ENCODE data around the gene THRA. TPM values are rescaled to one million over a fixed set of nuclear protein-coding genes. Genes with fewer than 3 reads are reported as not detected.
A peak's percentile ranks its signal among the peaks of the same experiment; 100 is the strongest.

The THRA gene
- polyA plus RNA-seq, 1 of the 3 experiments (the other 2 are of a cell fraction): 23.1 TPM

DNA sequence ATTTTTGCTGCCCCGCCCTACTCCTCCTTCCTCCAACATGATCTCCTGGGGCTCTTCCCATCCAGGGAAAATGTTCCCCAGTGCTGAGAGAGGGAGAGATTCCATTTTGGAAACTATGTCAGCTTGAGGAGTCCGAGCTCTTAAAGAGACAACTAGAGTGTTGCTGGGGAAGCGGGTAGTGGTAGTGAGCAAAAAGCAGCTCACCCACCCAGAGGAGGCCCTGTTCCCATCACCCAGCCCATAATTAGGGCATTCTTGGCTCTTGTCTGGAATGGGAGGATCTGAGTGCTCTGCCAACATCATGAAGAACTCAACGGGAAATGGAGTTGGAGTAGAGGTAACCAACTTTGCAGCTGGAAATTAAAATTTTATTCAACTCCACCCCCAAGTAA lies 49.9 kb downstream of the THRA start:
- CTCF ChIA-PET: interaction anchor here (0.9 to 6.5 kb wide), 41 partner anchors 9 to 183 kb away, joined by 3 to 100 read pairs (median 8); partner anchors contain the start of genes CASC3, CSF3, MED24 and MSL1
- H3F3A ChIP-seq (replicated peaks; ENCODE audit: insufficient read depth): peaks cover 48% of the 10 kb centered on the region
- H3K27me3 ChIP-seq (ENCODE audit: insufficient read depth): no peaks in the 10 kb centered on the region
- no peak for TF ChIP-seq RFX5 (IDR thresholded peaks at IDR 0.05; ENCODE audit: low read length)
- TF ChIP-seq NFIC (IDR thresholded peaks at IDR 0.05; ENCODE audit: borderline replicate concordance): no peak
- no peak for TF ChIP-seq EP300 (IDR thresholded peaks at IDR 0.05; ENCODE audit: borderline replicate concordance in 1 of 2, low read depth in 1 of 2, low read length in 1 of 2)
- no peak for TF ChIP-seq EZH2phosphoT487 (IDR thresholded peaks at IDR 0.05; ENCODE audit: borderline replicate concordance, low read depth)
- TF ChIP-seq GATA2 (CRISPR knock-in tag; IDR thresholded peaks at IDR 0.05): no peak
- H3K9me2 ChIP-seq: no peaks in the 10 kb centered on the region
- no peaks in the 10 kb centered on the region for H3K9me3 ChIP-seq
- whole genome bisulfite sequencing (ENCODE audit: low lambda C conversion rate): 78% methylated on average over 4 of the region's 4 CpGs
- H3K4me2 ChIP-seq: peak overlapping the region; percentile 75; the same call in 1 of the 2 replicates
- H3K27ac ChIP-seq (ENCODE audit: low read depth in 2 of 2, low read length in 1 of 2): peak overlapping the region; percentile 30 to 66; a peak in 3 of 4 replicates
- no peaks in the 10 kb centered on the region for H3K79me2 ChIP-seq (ENCODE audit: insufficient read depth)
- no peak for DNase-seq
- no peak overlapping the region for H3K9ac ChIP-seq
- H2AFZ ChIP-seq (ENCODE audit: low read depth): peak overlapping the region; percentile 59; the same call in 1 of the 2 replicates
- POLR2A ChIA-PET: interaction anchor here (0.5 to 5.0 kb wide), 13 partner anchors 10 to 132 kb away, joined by 3 to 25 read pairs (median 5); partner anchors contain the start of genes CASC3, MED24, MSL1 and NR1D1
- H3K4me3 ChIP-seq (ENCODE audit: low read depth in 2 of 2, low read length in 1 of 2): no peak overlapping the region
- H4K20me1 ChIP-seq (ENCODE audit: insufficient read depth): no peaks in the 10 kb centered on the region
- H3K4me1 ChIP-seq (ENCODE audit: control insufficient read depth in 1 of 2, insufficient read depth in 2 of 2, low read depth in 1 of 2, low read length in 1 of 2): peaks cover 37 to 41% of the 10 kb centered on the region in 2 experiments
- no peaks in the 10 kb centered on the region for H3K36me3 ChIP-seq (replicated peaks in 1 of 2; ENCODE audit: control insufficient read depth in 1 of 2, insufficient read depth in 2 of 2, low read length in 1 of 2)

DNA sequence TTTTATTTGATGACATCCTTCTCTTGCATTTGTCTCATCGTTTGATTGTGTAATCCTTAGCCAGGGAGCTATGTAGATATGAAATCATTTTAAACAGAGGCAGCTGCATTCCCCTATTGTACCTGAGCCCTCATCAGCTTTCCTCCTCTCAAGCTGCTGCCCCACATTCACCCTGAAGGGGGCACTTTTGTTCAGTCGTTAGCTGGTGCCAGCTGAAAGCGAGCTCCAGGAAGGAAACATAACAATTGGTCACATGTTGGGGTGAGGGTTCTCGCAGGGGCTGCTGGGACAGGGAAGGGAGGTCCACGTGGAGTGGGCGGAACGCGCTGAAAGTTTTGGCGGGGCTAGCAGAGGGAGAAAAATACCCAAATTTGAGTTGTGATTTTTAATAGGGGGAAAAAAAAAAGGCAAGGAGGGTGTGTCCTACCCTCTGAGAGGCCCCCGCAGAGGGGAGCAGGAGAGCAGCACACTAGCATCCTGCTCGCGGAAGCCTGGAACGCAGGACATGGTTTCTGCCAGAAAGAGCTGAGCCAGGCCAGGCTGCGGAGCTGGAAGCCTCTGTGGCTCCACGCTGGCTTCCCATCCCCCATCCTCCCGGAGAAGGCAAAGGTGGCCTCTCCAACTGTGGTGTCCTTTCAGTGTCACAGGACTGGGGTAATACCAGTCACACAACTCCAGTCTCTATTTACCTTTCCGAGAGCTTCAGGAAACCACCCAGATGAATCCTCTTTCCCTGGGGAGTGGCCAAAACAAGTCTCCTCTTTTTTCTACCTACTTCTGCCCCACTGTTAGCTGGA lies 50.5 kb downstream of the THRA start:
- Histone ChIP-seq H3K4me2 (peak overlapping the region; percentile 75), H4K20me1 (ENCODE audit: insufficient read depth) (no peaks in the 10 kb centered on the region), H3K9ac (peak overlapping the region; percentile 53), H3K36me3 (replicated peaks in 1 of 2; ENCODE audit: control insufficient read depth in 1 of 2, insufficient read depth in 2 of 2, low read length in 1 of 2) (no peaks in the 10 kb centered on the region), H2AFZ (ENCODE audit: low read depth) (peak overlapping the region; percentile 59; the same call in 1 of the 2 replicates), H3K4me3 (ENCODE audit: low read depth in 2 of 2, low read length in 1 of 2) (peak overlapping the region; percentile 44 to 48), H3K79me2 (ENCODE audit: insufficient read depth) (no peaks in the 10 kb centered on the region), H3K27me3 (ENCODE audit: insufficient read depth) (no peaks in the 10 kb centered on the region), H3K4me1 (ENCODE audit: control insufficient read depth in 1 of 2, insufficient read depth in 2 of 2, low read depth in 1 of 2, low read length in 1 of 2) (peaks cover 37 to 41% of the 10 kb centered on the region in 2 experiments), H3F3A (replicated peaks; ENCODE audit: insufficient read depth) (peaks cover 50% of the 10 kb centered on the region), H3K9me2 (no peaks in the 10 kb centered on the region), H3K9me3 (no peaks in the 10 kb centered on the region), H3K27ac (ENCODE audit: low read depth in 2 of 2, low read length in 1 of 2) (peak overlapping the region; percentile 82 to 86)
- ChIA-PET POLR2A (interaction anchor here (0.5 to 5.0 kb wide), 14 partner anchors 9 to 429 kb away, joined by 3 to 25 read pairs (median 4); partner anchors contain the start of genes CASC3, MED24, MSL1 and NR1D1), CTCF (interaction anchor here (0.9 to 6.5 kb wide), 41 partner anchors 8 to 183 kb away, joined by 3 to 100 read pairs (median 8); partner anchors contain the start of genes CASC3, CSF3, MED24 and MSL1)
- 4% methylated on average over 17 of the region's 17 CpGs for WGBS (ENCODE audit: low lambda C conversion rate)
- peak; percentile 90 for DNase-seq
- no peak for TF ChIP-seq FOXJ3 (CRISPR knock-in tag; IDR thresholded peaks at IDR 0.05)
- TF ChIP-seq RAD21 (IDR thresholded peaks at IDR 0.05; ENCODE audit: low read length): peak; percentile 88
- no peak for TF ChIP-seq YY1 (IDR thresholded peaks at IDR 0.05; ENCODE audit: low read depth)
- TF ChIP-seq MXI1 (IDR thresholded peaks at IDR 0.05; ENCODE audit: low read depth, low read length): peak; percentile 99
- peak; percentile 54; the same call in 1 of the 2 replicates for TF ChIP-seq POLR2AphosphoS5 (IDR thresholded peaks at IDR 0.05; ENCODE audit: low read depth, low read length)
- TF ChIP-seq, protein P1, sequence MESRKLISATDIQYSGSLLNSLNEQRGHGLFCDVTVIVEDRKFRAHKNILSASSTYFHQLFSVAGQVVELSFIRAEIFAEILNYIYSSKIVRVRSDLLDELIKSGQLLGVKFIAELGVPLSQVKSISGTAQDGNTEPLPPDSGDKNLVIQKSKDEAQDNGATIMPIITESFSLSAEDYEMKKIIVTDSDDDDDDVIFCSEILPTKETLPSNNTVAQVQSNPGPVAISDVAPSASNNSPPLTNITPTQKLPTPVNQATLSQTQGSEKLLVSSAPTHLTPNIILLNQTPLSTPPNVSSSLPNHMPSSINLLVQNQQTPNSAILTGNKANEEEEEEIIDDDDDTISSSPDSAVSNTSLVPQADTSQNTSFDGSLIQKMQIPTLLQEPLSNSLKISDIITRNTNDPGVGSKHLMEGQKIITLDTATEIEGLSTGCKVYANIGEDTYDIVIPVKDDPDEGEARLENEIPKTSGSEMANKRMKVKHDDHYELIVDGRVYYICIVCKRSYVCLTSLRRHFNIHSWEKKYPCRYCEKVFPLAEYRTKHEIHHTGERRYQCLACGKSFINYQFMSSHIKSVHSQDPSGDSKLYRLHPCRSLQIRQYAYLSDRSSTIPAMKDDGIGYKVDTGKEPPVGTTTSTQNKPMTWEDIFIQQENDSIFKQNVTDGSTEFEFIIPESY (IDR thresholded peaks at IDR 0.05; ENCODE audit: borderline replicate concordance, low read depth): no peak
- peak; percentile 94 for TF ChIP-seq SIN3A (IDR thresholded peaks at IDR 0.05; ENCODE audit: borderline replicate concordance, low read depth, low read length)
- no peak for TF ChIP-seq JUND (IDR thresholded peaks at IDR 0.05)
- no peak for TF ChIP-seq FOSL2 (IDR thresholded peaks at IDR 0.05; ENCODE audit: borderline replicate concordance, low read depth)
- TF ChIP-seq, protein P2, sequence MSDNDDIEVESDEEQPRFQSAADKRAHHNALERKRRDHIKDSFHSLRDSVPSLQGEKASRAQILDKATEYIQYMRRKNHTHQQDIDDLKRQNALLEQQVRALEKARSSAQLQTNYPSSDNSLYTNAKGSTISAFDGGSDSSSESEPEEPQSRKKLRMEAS (IDR thresholded peaks at IDR 0.05; ENCODE audit: low read depth): peak; percentile 99
- TF ChIP-seq MEF2A (IDR thresholded peaks at IDR 0.05; ENCODE audit: borderline replicate concordance, low read depth): no peak
- TF ChIP-seq, protein P3, sequence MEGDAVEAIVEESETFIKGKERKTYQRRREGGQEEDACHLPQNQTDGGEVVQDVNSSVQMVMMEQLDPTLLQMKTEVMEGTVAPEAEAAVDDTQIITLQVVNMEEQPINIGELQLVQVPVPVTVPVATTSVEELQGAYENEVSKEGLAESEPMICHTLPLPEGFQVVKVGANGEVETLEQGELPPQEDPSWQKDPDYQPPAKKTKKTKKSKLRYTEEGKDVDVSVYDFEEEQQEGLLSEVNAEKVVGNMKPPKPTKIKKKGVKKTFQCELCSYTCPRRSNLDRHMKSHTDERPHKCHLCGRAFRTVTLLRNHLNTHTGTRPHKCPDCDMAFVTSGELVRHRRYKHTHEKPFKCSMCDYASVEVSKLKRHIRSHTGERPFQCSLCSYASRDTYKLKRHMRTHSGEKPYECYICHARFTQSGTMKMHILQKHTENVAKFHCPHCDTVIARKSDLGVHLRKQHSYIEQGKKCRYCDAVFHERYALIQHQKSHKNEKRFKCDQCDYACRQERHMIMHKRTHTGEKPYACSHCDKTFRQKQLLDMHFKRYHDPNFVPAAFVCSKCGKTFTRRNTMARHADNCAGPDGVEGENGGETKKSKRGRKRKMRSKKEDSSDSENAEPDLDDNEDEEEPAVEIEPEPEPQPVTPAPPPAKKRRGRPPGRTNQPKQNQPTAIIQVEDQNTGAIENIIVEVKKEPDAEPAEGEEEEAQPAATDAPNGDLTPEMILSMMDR (IDR thresholded peaks at IDR 0.05): peak; percentile 84
- 0 out of 4 replicates have a peak, but pooled peaks of 1 of the 2 experiments have one; percentile 21 for TF ChIP-seq EP300 (IDR thresholded peaks at IDR 0.05; ENCODE audit: borderline replicate concordance in 1 of 2, low read depth in 1 of 2, low read length in 1 of 2)
- TF ChIP-seq TCF12 (IDR thresholded peaks at IDR 0.05): peak; percentile 51; the same call in 1 of the 2 replicates
- TF ChIP-seq TAF1 (IDR thresholded peaks at IDR 0.05; ENCODE audit: borderline replicate concordance, low read depth, low read length): no peak
- peak; percentile 25; the same call in 1 of the 2 replicates for TF ChIP-seq NFIC (IDR thresholded peaks at IDR 0.05; ENCODE audit: borderline replicate concordance)
- TF ChIP-seq RCOR1 (IDR thresholded peaks at IDR 0.05; ENCODE audit: low read length): peak; percentile 51; the same call in 1 of the 2 replicates
- TF ChIP-seq, protein P4, sequence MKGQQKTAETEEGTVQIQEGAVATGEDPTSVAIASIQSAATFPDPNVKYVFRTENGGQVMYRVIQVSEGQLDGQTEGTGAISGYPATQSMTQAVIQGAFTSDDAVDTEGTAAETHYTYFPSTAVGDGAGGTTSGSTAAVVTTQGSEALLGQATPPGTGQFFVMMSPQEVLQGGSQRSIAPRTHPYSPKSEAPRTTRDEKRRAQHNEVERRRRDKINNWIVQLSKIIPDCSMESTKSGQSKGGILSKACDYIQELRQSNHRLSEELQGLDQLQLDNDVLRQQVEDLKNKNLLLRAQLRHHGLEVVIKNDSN (IDR thresholded peaks at IDR 0.05; ENCODE audit: borderline replicate concordance, low read depth): peak; percentile 95
- TF ChIP-seq RFX5 (IDR thresholded peaks at IDR 0.05; ENCODE audit: low read length): no peak

Data from SK-N-SH (cell line).